Measurements from ENCODE around the gene RSPH4A.

DNA sequence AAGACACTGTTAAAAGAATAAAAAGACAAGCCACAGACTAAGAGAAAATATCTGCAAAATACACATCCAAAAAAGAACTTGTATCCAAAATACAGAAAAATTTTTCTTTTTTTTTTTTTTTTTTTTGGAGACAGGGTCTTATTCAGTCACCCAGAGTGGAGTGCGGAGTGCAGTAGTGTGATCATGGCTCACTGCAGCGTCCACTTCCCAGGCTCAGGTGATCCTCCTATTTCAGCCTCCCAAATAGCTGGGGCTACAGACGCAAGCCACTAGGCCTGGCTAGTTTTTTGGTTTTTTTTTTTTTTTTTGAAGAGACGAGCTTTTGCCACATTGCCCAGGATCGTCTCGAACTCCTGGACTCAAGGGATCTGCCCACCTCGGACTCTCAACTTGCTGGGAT is 49.2 kb downstream of the RSPH4A start:
- TF ChIP-seq POLR2AphosphoS5 (IDR thresholded peaks at IDR 0.05): no peak
- TF ChIP-seq CTCF (IDR thresholded peaks at IDR 0.05): no peak
- TF ChIP-seq POLR2A (IDR thresholded peaks at IDR 0.05): no peak

Data from gastroesophageal sphincter (tissue), 3 donors.